Osteocyte (in vitro differentiated cells): ENCODE results near the gene ATF3. TPM values are rescaled to one million over a fixed set of nuclear protein-coding genes. Genes with fewer than 3 reads are reported as not detected.

Source experiments
- DNase-seq: peaks from one replicate; pipeline ENCODE4 v3.0.0; 2021; ENCODE audit warnings: mixed read lengths; ENCODE audit not compliant: unreplicated experiment; ENCODE audit errors: extremely low spot score
- H3K27ac Mint-ChIP-seq: one replicate; pipeline ENCODE4 v1.8.0; 2021; ENCODE audit warnings: mild to moderate bottlenecking, mixed read lengths; ENCODE audit not compliant: unreplicated experiment
- H3K27me3 Mint-ChIP-seq: one replicate; pipeline ENCODE4 v1.8.0; 2021; ENCODE audit warnings: mixed read lengths; ENCODE audit not compliant: unreplicated experiment
- H3K36me3 Mint-ChIP-seq: one replicate; pipeline ENCODE4 v1.8.0; 2021; ENCODE audit warnings: mixed read lengths; ENCODE audit not compliant: unreplicated experiment
- H3K4me1 Mint-ChIP-seq: one replicate; pipeline ENCODE4 v1.8.0; 2021; ENCODE audit warnings: mixed read lengths; ENCODE audit not compliant: unreplicated experiment
- H3K4me3 Mint-ChIP-seq: one replicate; pipeline ENCODE4 v1.8.0; 2021; ENCODE audit warnings: mild to moderate bottlenecking, moderate library complexity, mixed read lengths; ENCODE audit not compliant: unreplicated experiment
- H3K9me3 Mint-ChIP-seq: one replicate; pipeline ENCODE4 v1.8.0; 2021; ENCODE audit warnings: mixed read lengths; ENCODE audit not compliant: unreplicated experiment
- total RNA-seq: library from RNA; stranded (reverse); gene quantifications from 2 replicates; pipeline ENCODE4 v1.2.1, GENCODE V29; 2021
- TF ChIP-seq, protein P1 (sequence below): fragments of 200-600 bp; sonication (generic); IDR thresholded peaks from 2 replicates; pipeline ENCODE4 v1.5.0; 2021; ENCODE audit warnings: antibody characterized with exemption, mild to moderate bottlenecking, moderate library complexity

Gene ATF3
- total RNA-seq, 1 donor from 2014 or later = 45.3 TPM

- no peak overlapping the region for H3K4me3 Mint-ChIP-seq
- no peak for DNase-seq
- TF ChIP-seq, protein P1, sequence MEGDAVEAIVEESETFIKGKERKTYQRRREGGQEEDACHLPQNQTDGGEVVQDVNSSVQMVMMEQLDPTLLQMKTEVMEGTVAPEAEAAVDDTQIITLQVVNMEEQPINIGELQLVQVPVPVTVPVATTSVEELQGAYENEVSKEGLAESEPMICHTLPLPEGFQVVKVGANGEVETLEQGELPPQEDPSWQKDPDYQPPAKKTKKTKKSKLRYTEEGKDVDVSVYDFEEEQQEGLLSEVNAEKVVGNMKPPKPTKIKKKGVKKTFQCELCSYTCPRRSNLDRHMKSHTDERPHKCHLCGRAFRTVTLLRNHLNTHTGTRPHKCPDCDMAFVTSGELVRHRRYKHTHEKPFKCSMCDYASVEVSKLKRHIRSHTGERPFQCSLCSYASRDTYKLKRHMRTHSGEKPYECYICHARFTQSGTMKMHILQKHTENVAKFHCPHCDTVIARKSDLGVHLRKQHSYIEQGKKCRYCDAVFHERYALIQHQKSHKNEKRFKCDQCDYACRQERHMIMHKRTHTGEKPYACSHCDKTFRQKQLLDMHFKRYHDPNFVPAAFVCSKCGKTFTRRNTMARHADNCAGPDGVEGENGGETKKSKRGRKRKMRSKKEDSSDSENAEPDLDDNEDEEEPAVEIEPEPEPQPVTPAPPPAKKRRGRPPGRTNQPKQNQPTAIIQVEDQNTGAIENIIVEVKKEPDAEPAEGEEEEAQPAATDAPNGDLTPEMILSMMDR = no peak
- H3K4me1 Mint-ChIP-seq = peaks cover 21% of the 10 kb centered on the region
- H3K27ac Mint-ChIP-seq = no peak overlapping the region
- no peaks in the 10 kb centered on the region for H3K9me3 Mint-ChIP-seq
- H3K27me3 Mint-ChIP-seq = no peaks in the 10 kb centered on the region
- H3K36me3 Mint-ChIP-seq = no peaks in the 10 kb centered on the region
Measured at GRCh38 chr1:212582291-212582690, 26.3 kb upstream of the ATF3 start.

- TF ChIP-seq, protein P1 = no peak
- no peak for DNase-seq
- no peaks in the 10 kb centered on the region for H3K9me3 Mint-ChIP-seq
- no peak overlapping the region for H3K27ac Mint-ChIP-seq
- no peaks in the 10 kb centered on the region for H3K36me3 Mint-ChIP-seq
- H3K4me3 Mint-ChIP-seq = no peak overlapping the region
- H3K27me3 Mint-ChIP-seq = no peaks in the 10 kb centered on the region
- peaks cover 25% of the 10 kb centered on the region for H3K4me1 Mint-ChIP-seq
Measured at GRCh38 chr1:212582808-212583615, 25.5 kb upstream of the ATF3 start.

DNA sequence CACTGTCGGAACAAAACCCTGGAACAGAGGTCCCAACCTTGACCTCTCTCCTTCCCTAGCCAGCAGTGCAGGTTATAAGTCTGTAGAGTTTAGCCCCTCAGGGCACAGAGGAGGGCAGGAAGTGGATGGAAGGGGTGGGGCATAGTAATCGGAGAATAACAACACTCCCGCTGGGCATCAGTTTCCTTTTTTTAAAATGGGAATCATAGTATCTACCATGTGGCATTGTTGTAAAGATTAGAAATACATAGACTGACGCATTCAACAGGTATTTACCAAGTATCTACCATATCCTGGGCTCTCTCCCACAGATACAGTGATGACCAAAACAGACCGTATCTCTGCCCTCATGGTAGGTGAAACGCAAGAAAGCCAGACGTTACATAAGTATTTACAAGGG lies 24.9 kb upstream of the ATF3 start:
- H3K4me3 Mint-ChIP-seq = no peak overlapping the region
- no peaks in the 10 kb centered on the region for H3K9me3 Mint-ChIP-seq
- H3K36me3 Mint-ChIP-seq = no peaks in the 10 kb centered on the region
- H3K4me1 Mint-ChIP-seq = peaks cover 25% of the 10 kb centered on the region
- TF ChIP-seq, protein P1 = no peak
- no peak overlapping the region for H3K27ac Mint-ChIP-seq
- no peak for DNase-seq
- peaks cover 1% of the 10 kb centered on the region for H3K27me3 Mint-ChIP-seq

- H3K4me3 Mint-ChIP-seq = no peak overlapping the region
- TF ChIP-seq, protein P1 = no peak
- H3K27me3 Mint-ChIP-seq = peaks cover 5% of the 10 kb centered on the region
- DNase-seq = no peak
- H3K27ac Mint-ChIP-seq = no peak overlapping the region
- no peaks in the 10 kb centered on the region for H3K9me3 Mint-ChIP-seq
- peaks cover 25% of the 10 kb centered on the region for H3K4me1 Mint-ChIP-seq
- H3K36me3 Mint-ChIP-seq = no peaks in the 10 kb centered on the region
Measured at GRCh38 chr1:212584092-212584886, 24.3 kb upstream of the ATF3 start.

DNA sequence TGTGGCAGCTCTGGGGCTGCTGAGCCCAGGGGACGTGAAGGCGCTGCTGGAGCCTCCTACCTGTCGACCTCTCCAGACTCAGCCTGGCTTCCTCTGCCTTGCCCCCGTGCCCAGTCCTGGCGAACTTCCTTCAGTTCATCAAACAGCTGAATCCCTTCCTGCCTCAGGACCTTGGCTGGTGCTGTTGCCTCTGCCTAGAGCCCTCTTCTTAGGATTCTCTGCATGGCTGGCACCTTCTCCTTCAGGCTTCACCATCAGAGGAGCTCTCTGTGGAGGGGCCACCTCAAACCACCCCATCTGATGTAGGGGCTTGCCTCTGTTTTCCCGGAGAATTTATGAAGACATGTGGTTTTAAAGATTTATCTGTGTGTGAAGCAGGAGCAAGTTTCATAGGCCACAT lies 23.4 kb upstream of the ATF3 start:
- no peak for DNase-seq
- TF ChIP-seq, protein P1 = no peak
- Mint-ChIP-seq H3K27ac (no peak overlapping the region), H3K9me3 (no peaks in the 10 kb centered on the region), H3K27me3 (peaks cover 5% of the 10 kb centered on the region), H3K36me3 (no peaks in the 10 kb centered on the region), H3K4me1 (peaks cover 24% of the 10 kb centered on the region), H3K4me3 (no peak overlapping the region)
